Activated CD4-positive, alpha-beta T cell treated with anti-CD3 and anti-CD28 coated beads for 36 hours (primary cell): ENCODE results near the gene BICDL2. TPM values are rescaled to one million over a fixed set of nuclear protein-coding genes. Genes with fewer than 3 reads are reported as not detected.
"Not testable (repeated sequence)": the region's sequence is repeated elsewhere in the genome, so short reads cannot be mapped to it uniquely, and the experiment has no call there.

Experiments
- ATAC-seq: fragments of 200-7000 bp; cut with Tn5 transposase; one replicate; pipeline ENCODE4 v1.10.0; 2021; ENCODE audit warnings: mild to moderate bottlenecking, moderate library complexity
- CTCF ChIA-PET: fragments of 350-600 bp; sonication (Branson Sonifier 250); formaldehyde crosslinking; loops from one replicate; lab custom pipeline; 2021; ENCODE audit warnings: antibody characterized with exemption; lab: Charles Lee
- POLR2A ChIA-PET: fragments of 350-600 bp; sonication (Branson Sonifier 250); formaldehyde crosslinking; loops from one replicate; lab custom pipeline; 2021; ENCODE audit warnings: antibody characterized with exemption, inconsistent platforms; lab: Charles Lee
- DNase-seq: peaks from one replicate; pipeline ENCODE4 v3.0.0-alpha.2; 2020
- H3K27ac Mint-ChIP-seq: one replicate; pipeline ENCODE4 v1.8.0; 2021; ENCODE audit warnings: mixed read lengths
- H3K27me3 Mint-ChIP-seq: one replicate; pipeline ENCODE4 v1.8.0; 2021; ENCODE audit warnings: mixed read lengths
- H3K36me3 Mint-ChIP-seq: one replicate; pipeline ENCODE4 v1.8.0; 2021; ENCODE audit warnings: low read depth, mixed read lengths
- H3K4me1 Mint-ChIP-seq: one replicate; pipeline ENCODE4 v1.8.0; 2021; ENCODE audit warnings: mixed read lengths
- H3K4me3 Mint-ChIP-seq: one replicate; pipeline ENCODE4 v1.8.0; 2021; ENCODE audit warnings: mild to moderate bottlenecking, moderate library complexity, mixed read lengths
- H3K9me3 Mint-ChIP-seq: one replicate; pipeline ENCODE4 v1.8.0; 2021; ENCODE audit warnings: low read depth, mixed read lengths
- intact Hi-C, 2 experiments: fragments of 100-400 bp; cut with DNase I in 1 of 2; cut with micrococcal nuclease in 1 of 2; formaldehyde crosslinking; loops; one replicate each; pipeline versions ENCODE4 v1.14.2 to v1.15.1; 2022 to 2024; cut with DNase I, micrococcal nuclease
- total RNA-seq, 2 experiments: library from RNA; stranded (reverse); gene quantifications; one replicate each; pipeline ENCODE4 v1.2.3, GENCODE V29; 2021

The BICDL2 gene
- total RNA-seq: 1 to 10 TPM in 1 of 2 experiments, under 1 TPM in 1; 0.58 to 1.2 TPM

DNA sequence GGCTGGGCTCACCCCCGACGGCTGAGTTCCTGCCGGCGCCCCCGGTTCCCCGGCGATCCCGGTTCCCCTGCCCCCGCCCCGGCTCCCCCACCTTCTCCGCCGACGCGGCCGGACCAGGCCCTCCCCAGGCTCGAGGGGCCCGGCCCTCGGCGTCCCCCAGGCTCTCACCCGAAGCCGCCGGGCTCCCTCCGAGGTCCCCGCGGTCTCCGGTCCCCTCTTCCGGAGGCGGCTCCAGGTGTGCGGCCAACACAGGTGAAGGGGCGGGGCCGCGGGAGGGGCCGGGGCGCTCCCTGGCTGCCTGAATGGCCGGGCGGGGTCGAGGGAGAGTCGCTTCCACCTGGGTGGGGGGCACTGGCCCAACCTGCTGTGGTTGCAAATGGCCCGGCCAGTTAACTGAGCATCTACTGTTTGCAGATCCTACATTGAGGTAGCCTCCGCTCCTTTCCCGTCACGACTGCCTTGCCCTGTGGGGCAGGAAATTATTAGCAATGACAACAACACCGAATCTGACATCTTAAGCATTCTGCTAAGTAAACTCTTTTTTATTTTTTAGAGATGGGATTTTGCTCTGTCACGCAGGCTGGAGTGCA, at the start of gene BICDL2:
TSS of gene BICDL2 (minus strand) at position 219 of the 590 bp plus-strand sequence. CDS start 1,448 bp downstream, outside the sequence.
- Mint-ChIP-seq H3K36me3 (no peaks in the 10 kb centered on the region), H3K9me3 (no peaks in the 10 kb centered on the region), H3K4me3 (no peak within 1 kb of the TSS), H3K27ac (no peak within 1 kb of the TSS), H3K4me1 (peaks cover 7% of the 10 kb centered on the region), H3K27me3 (peaks cover 60% of the 10 kb centered on the region)
- no peak for ATAC-seq
- no peak for DNase-seq
- POLR2A ChIA-PET: no interaction called here
- intact Hi-C loops: no loop called here
- CTCF ChIA-PET: interaction anchor here (0.8 kb wide), 1 partner anchor 143 kb away, joined by 3 read pairs; no protein-coding TSS in a partner anchor

DNA sequence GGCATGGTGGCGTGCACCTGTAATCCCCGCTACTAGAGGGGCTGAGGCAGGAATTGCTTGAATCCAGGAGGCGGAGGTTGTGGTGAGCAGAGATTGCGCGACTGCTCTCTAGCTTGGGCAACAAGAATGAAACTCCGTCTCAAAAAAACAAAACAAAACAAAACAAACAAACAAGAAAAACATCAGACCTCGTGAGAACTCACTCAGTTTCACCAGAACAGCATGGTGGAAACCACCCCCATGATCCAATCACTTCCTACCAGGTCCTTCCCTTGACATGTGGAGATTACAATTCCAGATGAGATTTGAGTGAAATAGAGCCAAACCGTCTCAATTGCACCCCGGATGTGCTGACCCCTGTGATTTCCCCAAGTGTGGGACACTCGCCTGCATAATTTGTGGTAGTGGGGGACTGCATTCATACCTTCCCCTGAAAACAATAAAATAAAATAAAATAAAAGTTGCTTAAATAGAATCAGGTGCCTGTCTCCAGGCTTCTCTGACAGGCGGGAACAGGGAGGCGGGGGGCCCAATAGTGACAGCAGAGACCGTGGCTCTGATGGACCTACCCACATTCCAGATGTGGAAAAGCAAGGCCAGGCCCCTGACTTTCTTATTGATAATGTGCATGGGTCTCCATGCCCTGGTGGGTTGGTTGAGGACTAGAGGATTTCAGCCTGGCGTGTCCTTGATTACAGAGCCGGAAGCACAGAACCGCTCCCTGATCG, 49.3 kb upstream of the BICDL2 start:
- H3K27me3 Mint-ChIP-seq: no peaks in the 10 kb centered on the region
- H3K4me1 Mint-ChIP-seq: peaks cover 58% of the 10 kb centered on the region
- H3K27ac Mint-ChIP-seq: peak overlapping the region; percentile 73
- H3K4me3 Mint-ChIP-seq: peak overlapping the region; percentile 64
- ChIA-PET CTCF (interaction anchor here (0.9 to 3.2 kb wide), 2 partner anchors 13 to 44 kb away, joined by 5 to 14 read pairs; partner anchors contain the start of gene ZSCAN10), POLR2A (no interaction called here)
- peaks cover 4% of the 10 kb centered on the region for H3K36me3 Mint-ChIP-seq
- intact Hi-C loops: no loop called here
- DNase-seq: no peak
- H3K9me3 Mint-ChIP-seq: no peaks in the 10 kb centered on the region
- no peak for ATAC-seq

GRCh38 chr16:3084969-3085670, 48.4 kb upstream of the BICDL2 start:
- intact Hi-C loops: no loop called here
- Mint-ChIP-seq H3K4me1 (peaks cover 63% of the 10 kb centered on the region), H3K9me3 (peaks cover 3% of the 10 kb centered on the region)

DNA sequence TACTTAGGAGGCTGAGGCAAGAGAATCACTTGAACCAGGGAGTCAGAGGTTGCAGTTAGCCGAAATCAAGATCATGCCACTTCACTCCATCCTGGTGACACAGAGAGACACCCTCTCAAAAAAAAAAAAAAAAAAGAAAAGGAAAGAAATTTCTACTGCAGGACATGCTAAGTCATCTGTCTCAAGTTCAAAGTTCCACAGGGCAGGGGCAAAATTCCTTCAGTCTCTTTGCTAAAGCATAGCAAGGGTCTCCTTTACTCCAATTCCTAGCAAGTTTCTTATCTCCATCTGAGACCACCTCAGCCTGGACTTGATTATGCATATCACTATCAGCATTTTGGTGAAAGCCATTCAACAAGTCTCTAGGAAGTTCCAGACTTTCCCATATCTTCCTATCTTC, 47.7 kb upstream of the BICDL2 start:
- H3K36me3 Mint-ChIP-seq: peaks cover 17% of the 10 kb centered on the region
- intact Hi-C loops: no loop called here
- ATAC-seq (no peak), DNase-seq (no peak)
- H3K9me3 Mint-ChIP-seq: peaks cover 7% of the 10 kb centered on the region
- H3K27me3 Mint-ChIP-seq: no peaks in the 10 kb centered on the region
- H3K4me3 Mint-ChIP-seq: no peak overlapping the region
- ChIA-PET CTCF (interaction anchor here (1.1 kb wide), 2 partner anchors 10 to 36 kb away, joined by 3 to 6 read pairs; no protein-coding TSS in a partner anchor), POLR2A (no interaction called here)
- peak overlapping the region; percentile 45 for H3K27ac Mint-ChIP-seq
- peaks cover 69% of the 10 kb centered on the region for H3K4me1 Mint-ChIP-seq

More at GRCh38 chr16:3084969-3085670, 48.4 kb upstream of the BICDL2 start:
- DNase-seq (no peak), ATAC-seq (no peak)
- no peaks in the 10 kb centered on the region for H3K27me3 Mint-ChIP-seq
- ChIA-PET CTCF (interaction anchor here (0.7 to 0.9 kb wide), 2 partner anchors 9 to 14 kb away, joined by 3 to 5 read pairs; partner anchors contain the start of gene ZSCAN10), POLR2A (no interaction called here)
- peaks cover 10% of the 10 kb centered on the region for H3K36me3 Mint-ChIP-seq
- H3K4me3 Mint-ChIP-seq: no peak overlapping the region
- H3K27ac Mint-ChIP-seq: peak overlapping the region; percentile 45

DNA sequence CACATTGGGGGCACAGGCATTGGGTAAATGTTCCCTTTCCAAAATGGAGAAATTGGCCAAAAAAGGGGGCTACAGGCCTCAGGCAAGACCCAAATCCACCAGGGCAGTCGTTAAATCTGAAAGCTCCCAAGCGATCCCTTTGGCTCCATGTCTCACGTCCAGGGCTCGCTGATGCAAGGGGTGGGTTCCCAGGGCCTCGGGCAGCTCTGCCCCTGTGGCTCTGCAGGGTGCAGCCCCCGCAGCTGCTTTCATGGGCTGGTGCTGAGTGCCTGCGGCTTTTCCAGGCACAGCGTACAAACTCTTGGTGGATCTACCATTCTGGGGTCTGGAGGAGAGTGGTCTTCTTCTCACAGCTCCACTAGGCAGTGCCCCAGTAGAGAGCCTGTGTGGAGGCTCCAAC, 46.7 kb upstream of the BICDL2 start:
- H3K27me3 Mint-ChIP-seq, POLR2A ChIA-PET, H3K9me3 Mint-ChIP-seq, DNase-seq, ATAC-seq, intact Hi-C loops, H3K4me3 Mint-ChIP-seq, H3K27ac Mint-ChIP-seq: not testable (repeated sequence)
- Mint-ChIP-seq H3K36me3 (peaks cover 22% of the 10 kb centered on the region), H3K4me1 (peaks cover 76% of the 10 kb centered on the region)
- CTCF ChIA-PET: interaction anchor here (0.8 to 1.1 kb wide), 4 partner anchors 9 to 17 kb away, joined by 3 read pairs; no protein-coding TSS in a partner anchor

DNA sequence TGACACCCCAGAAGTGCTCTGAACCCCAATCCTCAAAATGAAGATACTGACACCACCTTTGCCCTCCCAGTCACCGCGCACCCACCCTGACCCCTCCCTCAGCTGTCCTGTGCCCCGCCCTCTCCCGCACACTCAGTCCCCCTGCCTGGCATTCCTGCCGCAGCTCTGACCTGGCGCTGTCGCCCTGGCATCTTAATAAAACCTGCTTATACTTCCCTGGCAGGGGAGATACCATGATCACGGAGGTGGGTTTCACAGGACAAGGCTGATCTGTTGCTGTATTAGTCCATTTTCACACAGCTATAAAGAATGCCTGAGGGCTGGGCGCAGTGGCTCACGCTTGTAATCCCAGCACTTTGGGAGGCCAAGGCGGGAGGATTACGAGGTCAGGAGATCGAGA, 45.2 kb upstream of the BICDL2 start:
- peak overlapping the region; percentile 63 for H3K27ac Mint-ChIP-seq
- ATAC-seq, DNase-seq, H3K27me3 Mint-ChIP-seq, H3K9me3 Mint-ChIP-seq, H3K4me3 Mint-ChIP-seq, intact Hi-C loops: not testable (repeated sequence)
- H3K36me3 Mint-ChIP-seq: peaks cover 27% of the 10 kb centered on the region
- POLR2A ChIA-PET: interaction anchor here (0.6 kb wide), 2 partner anchors 27 to 153 kb away, joined by 3 to 9 read pairs; no protein-coding TSS in a partner anchor
- CTCF ChIA-PET: interaction anchor here (0.7 to 1.2 kb wide), 2 partner anchors 15 to 16 kb away, joined by 3 to 5 read pairs; no protein-coding TSS in a partner anchor
- peaks cover 78% of the 10 kb centered on the region for H3K4me1 Mint-ChIP-seq

DNA sequence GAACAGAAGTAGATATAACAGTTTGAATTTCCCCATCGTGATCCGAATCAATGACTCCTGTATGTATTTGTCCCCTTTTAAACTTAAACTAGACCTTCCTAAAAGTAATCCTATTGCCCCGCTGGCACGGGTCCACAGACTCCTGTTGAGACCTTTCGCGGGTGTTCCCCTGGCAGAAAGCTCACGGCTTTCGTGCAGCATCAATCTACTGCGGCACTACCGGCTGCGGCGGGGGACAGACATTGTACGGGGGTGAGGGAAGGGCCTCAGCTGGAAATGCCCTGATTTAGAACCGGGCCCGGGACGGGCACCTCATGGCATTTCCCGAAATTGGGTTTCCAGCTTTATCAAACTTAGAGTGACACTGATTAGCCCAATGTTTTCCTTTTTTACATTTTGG, 43.3 kb upstream of the BICDL2 start:
- H3K4me1 Mint-ChIP-seq: peaks cover 85% of the 10 kb centered on the region
- no peaks in the 10 kb centered on the region for H3K27me3 Mint-ChIP-seq
- DNase-seq: no peak
- intact Hi-C loops: no loop called here
- no peak overlapping the region for H3K4me3 Mint-ChIP-seq
- ChIA-PET POLR2A (interaction anchor here (1.1 to 1.2 kb wide), 2 partner anchors 9 to 17 kb away, joined by 3 to 5 read pairs; no protein-coding TSS in a partner anchor), CTCF (interaction anchor here (0.6 to 1.3 kb wide), 4 partner anchors 14 to 998 kb away, joined by 3 to 5 read pairs (median 3); no protein-coding TSS in a partner anchor)
- no peak for ATAC-seq
- peaks cover 7% of the 10 kb centered on the region for H3K9me3 Mint-ChIP-seq
- peak overlapping the region; percentile 91 for H3K27ac Mint-ChIP-seq
- peaks cover 31% of the 10 kb centered on the region for H3K36me3 Mint-ChIP-seq

- ChIA-PET CTCF (interaction anchor here (0.5 to 5.0 kb wide), 10 partner anchors 9 to 159 kb away, joined by 3 to 24 read pairs (median 4); partner anchors contain the start of genes IL32 and ZSCAN10), POLR2A (interaction anchor here (0.8 to 4.4 kb wide), 2 partner anchors 11 to 55 kb away, joined by 3 to 48 read pairs; partner anchors contain the start of gene IL32)
- H3K4me3 Mint-ChIP-seq: peak overlapping the region; percentile 78
- H3K4me1 Mint-ChIP-seq: peaks cover 88% of the 10 kb centered on the region
- H3K9me3 Mint-ChIP-seq: peaks cover 7% of the 10 kb centered on the region
- peak overlapping the region; percentile 99 for H3K27ac Mint-ChIP-seq
- intact Hi-C loops: no loop called here
- DNase-seq (peak; percentile 28), ATAC-seq (no peak)
- H3K36me3 Mint-ChIP-seq: peaks cover 34% of the 10 kb centered on the region
- no peaks in the 10 kb centered on the region for H3K27me3 Mint-ChIP-seq
Observed at GRCh38 chr16:3076577-3076976, 39.8 kb upstream of the BICDL2 start.

DNA sequence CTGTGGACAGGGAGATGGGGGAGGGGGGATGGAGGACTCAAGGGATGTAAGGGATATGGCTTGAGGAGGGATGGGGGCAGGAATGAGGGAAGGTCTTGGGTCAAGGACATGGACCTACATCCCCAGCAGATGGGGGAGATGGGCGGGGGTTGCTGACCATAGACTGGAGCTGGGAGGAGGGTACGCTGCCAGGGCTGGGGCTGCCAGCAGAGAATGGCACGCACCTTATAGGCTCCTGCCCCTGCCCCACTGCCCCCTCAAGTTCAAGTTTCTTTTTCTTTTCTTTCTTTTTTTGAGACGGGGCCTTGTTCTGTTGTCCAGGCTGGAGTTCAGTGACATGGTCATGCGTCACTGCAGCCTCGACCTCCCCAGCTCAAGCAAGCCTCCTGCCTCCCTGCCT, 39.2 kb upstream of the BICDL2 start:
- Mint-ChIP-seq H3K4me3 (peak overlapping the region; percentile 78), H3K4me1 (peaks cover 89% of the 10 kb centered on the region), H3K27ac (peak overlapping the region; percentile 99), H3K36me3 (peaks cover 30% of the 10 kb centered on the region)
- not testable (repeated sequence) for DNase-seq, ATAC-seq, H3K9me3 Mint-ChIP-seq, H3K27me3 Mint-ChIP-seq
- intact Hi-C loops: loop anchor here in 1 of 2 experiments (1.0 kb wide), 1 partner anchor 74 kb away; no protein-coding TSS in a partner anchor
- ChIA-PET POLR2A (interaction anchor here (0.8 to 4.4 kb wide), 2 partner anchors 11 to 54 kb away, joined by 3 to 48 read pairs; partner anchors contain the start of gene IL32), CTCF (interaction anchor here (0.7 to 5.0 kb wide), 8 partner anchors 10 to 158 kb away, joined by 3 to 24 read pairs (median 8); partner anchors contain the start of genes IL32 and ZSCAN10)

GRCh38 chr16:3075523-3075915, 38.8 kb upstream of the BICDL2 start:
- H3K4me1 Mint-ChIP-seq: peaks cover 89% of the 10 kb centered on the region
- intact Hi-C loops: loop anchor here in 1 of 2 experiments (1.0 kb wide), 1 partner anchor 75 kb away; no protein-coding TSS in a partner anchor
- ChIA-PET CTCF (interaction anchor here (0.9 to 5.0 kb wide), 7 partner anchors 10 to 54 kb away, joined by 3 to 24 read pairs (median 8); partner anchors contain the start of genes IL32 and ZSCAN10), POLR2A (interaction anchor here (1.1 to 4.4 kb wide), 2 partner anchors 10 to 21 kb away, joined by 6 to 48 read pairs; partner anchors contain the start of gene IL32)
- peaks cover 26% of the 10 kb centered on the region for H3K36me3 Mint-ChIP-seq
- H3K27me3 Mint-ChIP-seq: no peaks in the 10 kb centered on the region
- peak overlapping the region; percentile 78 for H3K4me3 Mint-ChIP-seq
- ATAC-seq (peak; percentile 5), DNase-seq (peak; percentile 39)
- H3K27ac Mint-ChIP-seq: peak overlapping the region; percentile 99
- peaks cover 4% of the 10 kb centered on the region for H3K9me3 Mint-ChIP-seq
